ENCODE results near the gene CFAP20DC.

Gene CFAP20DC

DNA sequence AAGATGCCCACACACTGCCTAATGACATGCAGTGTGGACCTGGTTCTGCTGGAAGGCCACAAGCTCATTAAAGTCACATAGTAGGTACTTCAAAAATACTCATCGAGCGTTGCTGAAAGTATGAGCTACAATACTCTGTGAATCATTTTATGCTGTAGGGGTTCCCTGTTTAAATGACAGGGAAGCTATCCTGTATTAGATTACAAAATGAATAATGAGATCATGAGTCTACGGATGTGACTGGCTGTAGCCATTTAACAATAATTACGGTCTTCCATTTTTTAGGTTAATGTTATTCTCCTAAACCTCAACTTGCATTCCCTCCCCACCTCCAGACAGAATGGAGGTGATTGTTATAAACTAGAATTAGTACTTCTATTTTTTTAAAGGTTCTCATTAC is 255.1 kb downstream of the CFAP20DC start:
- no peak for DNase-seq

DNA sequence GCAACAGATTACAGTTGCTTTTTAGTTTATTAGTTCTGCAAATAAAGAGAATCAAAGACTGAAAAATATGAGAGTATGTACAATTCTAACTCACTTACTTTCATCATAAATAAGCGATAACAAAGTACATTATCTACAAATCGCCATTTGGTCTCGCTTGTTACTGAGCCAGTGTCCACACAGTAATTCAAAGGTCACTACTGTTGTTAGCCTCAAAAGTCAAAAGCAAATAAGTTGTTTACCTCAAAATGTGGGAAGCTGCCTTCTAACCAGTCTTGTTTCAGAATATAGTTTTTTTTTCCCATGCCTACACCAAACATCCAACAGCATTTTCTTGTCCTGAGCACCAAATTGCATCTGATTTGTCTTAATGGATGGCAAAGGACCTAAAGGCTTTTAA is 255.9 kb downstream of the CFAP20DC start:
- no peak for DNase-seq

DNA sequence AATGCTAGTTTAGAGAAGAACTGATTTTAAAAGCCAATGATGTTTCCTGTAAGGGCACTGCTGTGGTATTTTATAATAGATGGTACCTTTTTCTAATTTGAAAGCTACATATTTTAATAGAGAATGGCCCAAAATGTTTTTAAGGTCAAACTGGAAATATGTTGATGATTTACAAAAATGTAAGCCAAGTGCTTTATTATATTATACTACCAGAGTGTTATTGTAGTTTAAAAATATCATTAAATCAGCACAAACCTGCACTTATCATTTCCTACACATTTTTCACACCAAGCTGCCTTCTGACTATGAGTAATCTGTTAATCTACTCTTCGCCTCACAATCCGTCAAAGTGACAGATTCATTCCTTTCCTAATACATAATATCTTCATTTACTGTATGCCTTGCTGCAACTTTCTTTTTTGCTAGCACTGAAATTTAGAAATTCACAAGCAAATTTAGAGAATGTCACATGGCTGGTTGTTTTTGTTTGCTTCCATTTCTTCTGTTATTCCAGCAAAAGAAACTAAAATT is 256.8 kb downstream of the CFAP20DC start:
- DNase-seq, result no peak

DNA sequence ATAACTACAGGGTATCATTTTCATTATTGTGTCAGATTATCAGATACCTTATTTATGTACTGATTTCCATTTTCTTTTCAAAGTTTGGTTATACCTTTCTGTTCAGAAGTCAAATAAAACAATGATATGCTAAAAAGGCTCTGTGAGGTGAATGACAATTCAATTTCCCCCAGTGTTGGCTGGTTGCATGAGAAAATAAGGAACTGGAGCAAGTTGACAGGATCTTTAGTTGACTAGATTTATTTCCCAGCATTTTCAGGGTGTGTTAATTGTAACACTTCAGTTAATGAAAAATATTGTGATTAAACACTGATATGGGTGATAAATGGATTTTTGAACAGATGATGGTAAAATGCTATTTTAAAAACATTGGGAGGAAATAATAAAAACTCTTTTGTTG is 260.4 kb downstream of the CFAP20DC start:
- no peak for DNase-seq

DNA sequence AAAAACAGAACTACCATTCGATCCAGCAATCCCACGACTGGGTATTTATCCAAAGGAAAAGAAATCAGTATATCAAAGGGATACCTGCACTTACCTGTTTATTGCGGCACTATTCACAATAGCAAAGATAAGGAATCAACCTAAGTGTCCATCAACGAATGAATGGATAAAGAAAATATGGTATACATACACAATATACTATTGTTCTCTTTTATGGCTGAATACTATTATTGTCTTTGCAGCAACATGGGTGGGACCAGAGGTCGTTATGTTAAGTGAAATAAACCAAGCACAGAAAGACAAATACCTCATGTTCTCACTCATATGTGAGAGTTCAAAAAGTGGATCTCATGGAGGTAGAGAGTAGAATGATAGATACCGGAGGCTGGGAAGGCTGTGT is 264.9 kb downstream of the CFAP20DC start:
- no peak for DNase-seq

DNA sequence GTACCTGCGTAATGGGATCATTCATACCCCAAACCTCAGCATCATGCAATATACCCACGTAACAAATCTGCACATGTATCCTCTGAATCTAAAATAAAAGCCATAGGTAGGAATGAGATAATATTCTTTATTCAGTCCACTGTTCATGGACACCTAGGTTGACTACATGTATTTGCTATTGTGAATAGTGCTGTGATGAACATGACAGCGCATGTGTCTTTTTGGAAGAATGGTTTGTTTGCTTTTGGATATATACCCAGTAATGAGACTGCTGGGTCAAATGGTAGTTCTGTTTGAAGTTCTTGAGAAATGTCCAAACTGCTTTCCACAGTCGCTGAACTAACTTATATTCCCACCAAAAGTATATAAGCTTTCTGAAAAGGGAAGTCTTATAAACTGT is 265.4 kb downstream of the CFAP20DC start:
- no peak for DNase-seq

DNA sequence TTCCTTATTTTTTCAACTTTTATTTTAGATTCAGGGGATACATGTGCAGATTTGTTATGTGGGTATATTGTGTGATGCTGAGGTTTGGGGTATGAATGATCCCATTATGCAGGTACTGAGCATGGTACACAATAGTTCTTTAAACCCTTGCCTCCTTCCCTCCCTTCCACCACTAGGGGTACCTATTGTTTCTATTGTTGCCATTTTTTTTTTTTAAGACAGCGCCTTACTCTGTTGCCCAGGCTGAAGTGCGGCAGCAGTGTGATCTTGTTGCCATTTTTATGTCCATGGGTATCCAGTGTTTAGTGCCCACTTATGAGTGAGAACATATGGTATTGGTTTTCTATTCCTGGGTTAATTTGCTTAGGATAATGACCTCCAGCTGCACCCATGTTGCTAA is 266.0 kb downstream of the CFAP20DC start:
- DNase-seq, result no peak

DNA sequence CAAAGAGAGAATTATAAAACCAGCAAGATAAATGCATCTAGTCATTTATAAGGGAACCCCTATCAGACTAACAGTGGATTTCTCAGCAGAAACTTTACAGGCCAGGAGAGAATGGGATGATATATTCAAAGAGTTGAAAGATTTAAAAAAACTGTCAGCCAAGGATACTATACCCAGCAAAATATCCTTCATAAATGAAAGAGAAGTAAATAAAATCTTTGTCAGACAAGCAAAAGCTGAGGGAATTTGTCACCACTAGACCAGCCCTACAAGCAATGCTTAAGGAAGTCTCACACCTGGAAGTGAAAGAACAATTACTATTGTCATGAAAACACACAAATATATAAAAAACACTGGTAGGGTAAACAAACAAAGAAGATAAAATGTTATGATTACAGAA is 269.9 kb downstream of the CFAP20DC start:
- DNase-seq, result no peak

DNA sequence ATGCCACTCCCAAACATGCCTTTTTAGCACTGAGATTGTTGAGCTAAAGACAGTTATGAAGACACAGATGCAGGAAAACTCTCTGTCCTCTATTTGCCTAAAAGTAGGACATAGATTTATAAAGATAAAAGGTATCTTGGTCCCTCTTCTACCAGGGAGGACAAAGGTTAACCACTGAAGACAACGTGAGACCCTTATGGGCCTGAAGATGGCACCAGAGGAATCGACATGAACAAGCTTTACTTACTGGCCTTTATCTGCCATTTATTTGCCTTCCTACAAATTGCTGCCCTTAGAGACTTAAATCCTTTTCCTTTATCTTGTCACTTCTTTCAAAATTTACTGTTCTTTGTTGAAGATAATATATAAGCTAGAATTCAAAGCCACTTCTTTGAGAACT is 273.6 kb downstream of the CFAP20DC start:
- DNase-seq, result no peak

DNA sequence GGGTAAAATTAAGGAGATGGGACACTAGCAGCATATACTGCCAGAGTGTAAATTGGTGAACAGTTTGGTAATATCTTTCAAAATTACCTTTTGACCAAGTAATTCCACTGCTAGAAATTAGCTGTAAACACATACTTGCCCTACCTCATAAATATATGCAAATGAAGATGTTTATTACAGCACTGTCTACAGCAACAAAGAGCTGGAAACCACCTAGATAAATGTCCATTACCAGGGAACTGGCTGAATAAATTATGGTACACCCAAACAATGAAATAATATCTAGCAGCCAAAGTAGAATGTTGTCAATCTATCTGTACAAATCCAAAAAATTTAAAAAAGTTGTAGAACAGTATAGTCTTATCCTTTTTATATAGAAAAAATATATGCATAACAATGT is 277.4 kb downstream of the CFAP20DC start:
- DNase-seq, result no peak

DNA sequence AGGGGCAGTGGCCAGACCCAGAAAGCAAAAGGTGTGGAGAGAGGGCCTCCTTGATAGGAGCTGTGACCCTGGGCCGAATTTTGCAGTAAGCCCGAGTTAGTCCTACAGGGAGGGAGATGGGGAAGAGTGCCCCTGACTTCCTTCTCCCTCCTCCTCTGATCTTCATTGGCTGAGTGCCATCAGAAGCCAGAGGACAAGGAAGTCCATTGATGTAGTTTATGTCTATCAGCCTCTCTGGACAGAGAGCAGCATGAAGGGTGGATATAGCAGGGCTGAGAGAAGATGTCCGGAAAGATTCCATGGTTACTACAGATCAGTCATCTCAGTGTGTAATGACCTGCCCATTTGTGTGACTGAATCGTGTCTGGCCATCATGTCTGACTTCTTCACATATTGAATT is 280.8 kb downstream of the CFAP20DC start:
- no peak for DNase-seq

DNA sequence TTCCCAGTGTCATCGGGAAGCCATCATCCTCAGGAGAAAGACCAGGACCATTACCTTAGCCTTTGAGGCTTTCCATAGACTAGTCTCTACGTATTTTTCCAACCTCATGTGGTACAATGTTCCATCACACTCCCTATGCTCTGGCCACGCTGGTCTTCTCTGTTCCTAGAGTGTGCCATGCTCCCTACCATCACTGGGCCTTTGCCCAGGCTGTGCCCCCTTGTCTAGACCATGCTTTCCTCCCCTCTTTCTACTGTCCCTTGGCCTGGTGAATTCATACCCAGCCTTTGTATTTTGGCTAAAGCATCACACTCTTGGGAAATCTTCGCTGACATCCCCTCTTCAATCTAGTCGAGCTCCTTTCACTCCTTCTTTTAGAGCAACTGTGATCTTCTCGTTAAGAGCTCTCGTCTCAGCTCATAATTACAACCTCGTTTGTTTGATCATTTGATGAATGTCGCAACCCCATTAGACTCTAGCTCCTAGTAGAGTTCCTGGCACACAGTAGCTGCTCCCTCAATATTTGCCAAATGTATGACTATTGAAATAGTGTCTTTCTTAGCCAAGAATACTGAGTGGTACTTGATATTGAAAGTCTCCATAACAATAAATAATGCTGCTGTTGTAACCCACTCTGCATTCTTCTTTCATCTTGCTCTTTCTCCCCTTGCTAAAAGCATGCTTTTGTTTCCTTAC is 283.1 kb downstream of the CFAP20DC start:
- DNase-seq, result no peak

DNA sequence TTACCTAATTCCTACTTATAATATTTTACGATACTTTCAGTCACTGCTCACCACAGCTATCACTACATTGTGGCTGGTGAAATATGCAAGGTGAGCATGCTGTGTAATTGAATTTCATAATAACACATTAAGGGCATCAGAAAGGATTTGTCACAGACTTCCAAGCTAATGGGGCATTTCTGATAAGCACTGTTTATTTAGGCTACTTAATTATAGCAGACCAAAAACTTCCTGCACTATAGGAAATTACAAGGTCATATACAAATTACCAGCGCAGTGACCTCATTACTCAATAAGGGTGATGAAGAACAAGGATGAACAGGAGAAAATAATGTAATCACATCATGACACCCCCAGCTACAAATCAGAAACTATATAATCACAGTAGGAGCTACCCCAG is 294.7 kb downstream of the CFAP20DC start:
- no peak for DNase-seq

DNA sequence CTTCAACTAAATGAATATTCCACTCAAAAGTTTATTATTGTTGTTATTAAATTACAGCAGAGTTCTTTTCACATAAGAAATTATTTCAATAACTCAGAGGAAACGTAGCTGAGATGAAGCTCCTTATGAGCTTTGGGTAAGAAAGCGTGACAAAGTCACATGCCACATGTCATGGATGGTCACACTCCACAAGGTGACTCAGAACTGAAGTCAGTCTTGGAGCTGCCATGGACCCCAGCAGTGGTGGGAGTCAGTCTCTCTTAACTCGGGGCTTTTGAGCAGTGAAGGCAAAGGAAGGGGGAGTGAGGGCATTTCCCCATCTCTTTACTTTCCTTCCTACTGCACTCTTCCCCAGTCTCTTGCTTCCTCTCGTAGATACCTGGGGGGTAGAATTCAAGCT is 295.8 kb downstream of the CFAP20DC start:
- no peak for DNase-seq

DNA sequence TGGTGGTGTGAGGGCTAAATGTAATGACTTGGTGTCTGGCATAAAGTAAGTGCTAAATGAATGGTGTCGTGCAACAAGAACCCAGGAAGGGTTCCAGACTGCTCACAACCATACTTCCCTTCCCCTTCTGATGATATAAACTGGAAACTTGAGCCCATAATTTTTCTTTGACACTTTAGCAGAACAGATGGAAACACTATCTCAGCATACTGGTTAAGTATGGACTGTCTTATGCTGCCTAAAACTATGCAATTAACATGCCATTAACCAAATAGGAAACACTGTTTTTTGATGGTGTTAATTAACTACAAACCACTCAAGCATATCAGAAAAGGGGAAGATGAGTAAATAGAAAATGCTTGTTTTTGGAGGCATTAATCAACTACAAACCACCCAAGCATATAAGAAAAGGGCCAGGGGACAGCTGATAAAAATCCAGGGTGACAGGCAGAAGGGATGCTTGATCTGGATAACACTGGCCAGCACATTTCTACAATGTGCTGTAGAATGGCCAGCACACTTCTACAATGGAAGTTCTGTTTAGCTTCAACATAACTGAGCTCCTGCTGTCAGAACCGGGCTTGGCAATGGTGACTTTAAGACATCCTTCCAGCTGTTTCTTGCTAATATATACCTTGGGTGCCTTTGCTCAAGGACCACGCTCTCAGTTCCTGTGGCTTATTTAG is 297.8 kb downstream of the CFAP20DC start:
- DNase-seq, result no peak

DNA sequence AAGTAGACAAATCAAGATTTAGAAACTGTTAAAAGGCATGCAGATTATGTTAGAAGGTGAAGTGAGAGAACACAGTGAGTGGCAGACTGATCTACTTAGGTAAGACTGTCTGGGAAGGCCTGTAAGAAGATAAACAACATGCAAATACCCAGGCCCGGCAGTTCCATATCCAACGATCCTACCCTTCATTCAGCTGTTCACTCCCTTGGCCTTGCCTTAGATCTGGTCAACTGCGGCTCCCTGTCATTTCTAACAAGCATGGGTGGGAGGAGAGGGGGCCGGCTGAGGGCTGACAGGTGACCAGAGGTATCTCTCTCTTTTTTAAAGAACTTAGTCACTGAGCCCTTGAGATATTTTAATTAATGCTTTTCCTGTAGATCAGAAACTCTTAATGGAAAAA is 298.6 kb downstream of the CFAP20DC start:
- DNase-seq, result no peak

DNA sequence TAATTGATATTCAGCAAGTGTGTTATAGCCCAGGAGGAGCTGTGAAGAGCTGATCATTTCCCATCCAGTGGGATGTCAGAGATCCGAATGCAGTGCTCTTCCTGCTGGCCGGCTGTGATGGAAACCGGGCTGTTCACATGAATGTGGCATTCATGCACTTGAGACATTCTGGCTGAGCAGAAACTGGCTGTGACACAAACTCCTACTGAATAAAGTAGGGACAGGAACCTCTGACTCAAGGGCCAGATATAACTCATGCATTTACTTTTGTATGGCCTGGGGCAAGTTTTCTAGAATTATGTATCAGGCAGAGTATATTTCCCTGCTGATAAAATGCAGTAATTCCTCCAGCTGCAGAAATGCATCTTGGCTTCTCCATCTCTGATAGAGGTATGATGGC is 299.9 kb downstream of the CFAP20DC start:
- DNase-seq, result no peak

DNA sequence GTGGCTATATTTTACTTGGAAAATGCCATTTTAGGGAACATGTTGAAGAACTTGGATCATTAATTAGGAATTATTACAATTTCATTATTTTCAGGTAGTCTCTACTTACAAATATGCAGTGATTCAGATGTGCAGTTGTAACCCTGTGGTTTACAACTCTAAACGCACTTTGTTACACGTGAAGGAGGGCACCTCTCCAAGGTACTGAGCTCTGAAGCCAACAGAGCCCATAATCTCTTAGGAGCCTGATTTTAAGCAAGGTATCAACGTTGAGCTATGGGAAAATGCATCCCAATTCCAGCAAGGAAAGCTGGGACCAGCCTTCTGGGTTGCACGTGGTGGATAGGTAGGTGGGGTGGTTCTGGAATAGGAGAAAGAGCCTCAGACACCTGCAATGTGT is 301.8 kb downstream of the CFAP20DC start:
- no peak for DNase-seq

DNA sequence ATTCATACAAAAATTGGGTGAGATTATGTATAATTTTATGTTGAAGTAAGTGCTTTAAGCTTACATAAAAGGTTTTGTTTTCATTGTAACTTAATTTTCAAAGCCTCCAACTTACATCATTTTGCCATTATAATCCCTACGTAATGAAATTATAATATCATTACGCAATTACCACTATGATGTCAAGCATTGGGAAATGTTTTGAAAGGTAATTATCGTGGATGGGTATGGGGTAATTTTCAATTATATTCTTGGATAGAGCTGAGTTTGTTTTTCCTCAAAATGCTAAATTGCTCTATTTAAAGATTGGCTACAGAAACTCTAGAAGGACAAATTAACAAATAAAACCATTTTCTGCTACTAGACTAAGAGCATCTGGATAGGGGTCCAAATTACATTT is 303.1 kb downstream of the CFAP20DC start:
- no peak for DNase-seq

DNA sequence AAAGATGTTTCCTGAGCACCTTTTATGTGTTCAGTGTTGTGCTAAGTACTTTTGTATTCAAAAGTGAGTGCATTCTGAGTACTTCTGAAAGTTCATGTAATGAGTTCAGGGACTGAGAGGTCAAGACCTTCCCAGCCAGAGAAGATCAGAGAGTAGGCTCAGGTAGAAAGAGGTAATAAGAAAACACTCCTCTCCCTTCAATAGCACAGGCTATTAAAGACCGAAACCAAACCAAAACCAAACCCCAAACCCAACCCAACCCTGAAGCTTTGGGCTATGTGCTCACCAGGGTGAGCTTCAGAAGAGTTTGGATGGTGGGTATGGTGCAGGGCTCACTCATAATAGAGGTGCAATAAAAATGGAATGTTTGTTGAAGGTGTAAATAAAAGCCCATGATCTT is 306.5 kb downstream of the CFAP20DC start:
- no peak for DNase-seq

DNA sequence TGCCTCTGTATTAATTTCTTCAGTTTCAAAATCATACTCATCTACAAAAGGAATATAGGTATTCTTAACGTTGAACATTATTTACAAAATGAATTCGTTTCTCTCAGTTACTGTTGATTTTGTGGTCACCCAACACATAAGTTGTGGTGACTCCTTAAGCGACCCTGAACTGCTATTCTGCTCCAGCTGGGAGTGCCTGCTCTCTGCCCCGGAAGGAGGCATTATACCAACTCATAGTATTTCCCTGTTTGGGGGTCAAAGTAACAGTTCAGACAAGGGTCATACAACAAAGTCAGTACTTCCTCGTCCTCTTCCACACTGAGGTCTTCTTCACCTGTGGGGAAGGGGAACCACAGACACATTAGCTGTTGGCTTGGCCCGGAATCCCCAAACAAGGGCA is 307.6 kb downstream of the CFAP20DC start:
- no peak for DNase-seq

DNA sequence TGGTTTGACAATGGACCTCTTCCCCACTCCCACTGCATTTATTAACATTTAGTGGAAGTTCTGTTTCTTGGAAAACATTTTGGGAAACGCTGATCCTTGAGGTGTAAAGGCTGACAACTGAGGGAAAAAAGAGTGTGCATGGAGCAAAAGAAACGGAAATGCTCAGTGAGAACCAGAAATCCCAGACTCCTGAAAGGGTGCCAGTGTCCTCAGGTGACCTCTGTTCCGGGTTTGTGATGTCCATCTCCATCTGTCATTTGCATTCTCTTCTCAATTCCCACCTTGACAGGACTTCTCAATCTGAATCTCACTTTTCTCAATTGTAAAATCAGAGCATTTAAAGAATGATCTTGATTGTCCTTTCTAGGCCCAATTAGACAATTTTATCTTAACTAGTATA is 312.2 kb downstream of the CFAP20DC start:
- no peak for DNase-seq

DNA sequence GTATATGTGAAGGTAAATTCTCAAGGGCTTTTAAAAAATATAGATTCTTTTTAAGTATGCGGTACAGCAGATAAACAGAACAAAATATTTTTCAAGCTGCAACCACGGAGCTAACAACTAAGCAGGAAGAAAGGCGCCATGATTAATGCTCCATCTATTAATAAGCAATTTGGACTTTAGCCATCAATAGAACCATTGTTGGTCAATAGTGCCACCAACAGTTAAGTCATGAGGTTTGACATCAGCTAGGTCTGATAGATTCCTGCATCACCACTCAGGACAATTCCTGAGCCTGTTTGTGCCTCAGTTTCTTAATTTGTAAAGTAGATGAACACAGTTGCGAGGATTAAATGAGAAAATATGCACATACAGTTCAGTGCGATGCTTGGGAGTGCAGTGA is 318.2 kb downstream of the CFAP20DC start:
- no peak for DNase-seq

DNA sequence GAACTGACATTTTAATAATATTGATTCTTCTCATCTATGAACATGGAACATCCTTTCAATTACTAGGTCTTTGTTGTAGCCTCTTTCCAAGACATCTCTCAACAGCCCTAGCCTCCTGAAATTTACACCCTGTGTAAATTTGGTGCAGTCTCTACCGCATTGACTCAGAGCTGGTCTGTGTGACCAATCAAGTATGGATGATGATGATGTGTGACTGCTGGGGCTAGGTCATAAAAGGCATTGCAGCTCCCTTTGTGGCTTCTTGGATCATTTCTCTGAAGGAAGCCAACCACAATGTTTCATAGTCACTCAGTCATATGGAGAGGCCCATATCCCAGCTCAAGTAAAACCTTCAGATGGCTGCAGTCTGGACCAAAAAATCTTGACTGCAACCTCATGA is 321.1 kb downstream of the CFAP20DC start:
- DNase-seq, result no peak

DNA sequence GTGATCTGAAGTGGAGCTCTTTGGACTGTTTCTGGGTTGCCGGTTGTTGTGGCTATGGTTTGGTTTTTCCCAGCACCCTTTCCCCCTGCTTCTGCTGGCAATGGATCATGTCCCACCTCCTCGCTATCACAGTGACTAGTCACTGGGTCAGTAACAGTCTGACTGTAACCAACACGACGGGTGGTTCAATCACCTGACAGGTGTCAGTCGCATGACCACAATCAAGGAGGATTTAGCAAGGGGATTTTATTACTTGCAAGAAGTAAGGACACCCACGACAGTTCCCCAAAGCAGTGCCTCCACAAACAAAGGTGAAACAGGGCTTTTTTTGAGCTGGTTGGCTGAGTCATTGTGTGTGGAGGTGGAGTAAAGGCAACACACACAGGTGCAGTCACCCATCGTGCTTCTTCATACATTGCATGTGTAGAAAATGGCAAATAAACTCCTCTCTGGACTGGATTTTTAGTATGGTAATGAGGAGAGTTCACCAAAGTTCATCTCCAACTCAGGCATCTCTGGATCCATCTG is 324.4 kb downstream of the CFAP20DC start:
- no peak for DNase-seq
